ENCODE results near the gene DIPK1A.
A peak's percentile ranks its signal among the peaks of the same experiment; 100 is the strongest.

DIPK1A gene

DNA sequence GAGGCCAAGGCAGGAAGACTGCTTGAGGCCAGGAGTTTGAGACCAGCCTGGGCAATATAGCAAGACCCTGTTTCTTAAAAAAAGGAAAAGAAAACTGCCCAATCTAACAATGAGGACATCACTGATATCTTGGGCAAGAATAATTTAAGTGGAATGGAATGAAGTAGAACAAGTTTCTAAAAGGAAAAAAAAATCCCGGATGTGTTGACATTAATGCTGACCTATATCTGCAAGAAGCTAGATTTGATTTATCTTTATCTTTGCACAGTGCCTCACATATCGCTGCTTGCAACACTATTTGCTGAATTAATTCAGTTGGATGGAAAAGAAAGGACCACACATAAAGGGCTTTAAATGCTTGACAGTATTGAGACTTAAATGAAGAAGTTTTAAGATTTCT, 27.8 kb downstream of the DIPK1A start:
- Histone ChIP-seq H3K27me3 (ENCODE audit: insufficient read depth, low read length, poor library complexity) (no peaks in the 10 kb centered on the region), H3K4me3 (ENCODE audit: low read depth in 1 of 2, low read length in 2 of 2) (no peak overlapping the region), H3K27ac (ENCODE audit: low read length) (no peak overlapping the region), H3K36me3 (ENCODE audit: insufficient read depth, low read length) (no peaks in the 10 kb centered on the region), H3K9ac (ENCODE audit: low read depth, low read length) (no peak overlapping the region), H2AFZ (ENCODE audit: low read depth, low read length) (no peak overlapping the region), H3K9me3 (ENCODE audit: insufficient read depth, low read length, severe bottlenecking) (no peaks in the 10 kb centered on the region), H3K79me2 (ENCODE audit: insufficient read depth, low read length) (peaks cover 80% of the 10 kb centered on the region), H3K4me1 (ENCODE audit: insufficient read depth, low read length) (no peaks in the 10 kb centered on the region), H3K4me2 (ENCODE audit: insufficient read depth, low read length) (no peak overlapping the region), H4K20me1 (ENCODE audit: insufficient read depth, low read length) (0 out of 2 replicates have a peak, but pooled peaks cover 6% of the 10 kb centered on the region)
- DNase-seq (no peak), ATAC-seq (ENCODE audit: insufficient read depth, low read depth) (no peak)
- no peak for TF ChIP-seq EZH2 (IDR thresholded peaks at IDR 0.05; ENCODE audit: borderline replicate concordance, low read depth, low read length, severe bottlenecking)
- TF ChIP-seq, protein P1, sequence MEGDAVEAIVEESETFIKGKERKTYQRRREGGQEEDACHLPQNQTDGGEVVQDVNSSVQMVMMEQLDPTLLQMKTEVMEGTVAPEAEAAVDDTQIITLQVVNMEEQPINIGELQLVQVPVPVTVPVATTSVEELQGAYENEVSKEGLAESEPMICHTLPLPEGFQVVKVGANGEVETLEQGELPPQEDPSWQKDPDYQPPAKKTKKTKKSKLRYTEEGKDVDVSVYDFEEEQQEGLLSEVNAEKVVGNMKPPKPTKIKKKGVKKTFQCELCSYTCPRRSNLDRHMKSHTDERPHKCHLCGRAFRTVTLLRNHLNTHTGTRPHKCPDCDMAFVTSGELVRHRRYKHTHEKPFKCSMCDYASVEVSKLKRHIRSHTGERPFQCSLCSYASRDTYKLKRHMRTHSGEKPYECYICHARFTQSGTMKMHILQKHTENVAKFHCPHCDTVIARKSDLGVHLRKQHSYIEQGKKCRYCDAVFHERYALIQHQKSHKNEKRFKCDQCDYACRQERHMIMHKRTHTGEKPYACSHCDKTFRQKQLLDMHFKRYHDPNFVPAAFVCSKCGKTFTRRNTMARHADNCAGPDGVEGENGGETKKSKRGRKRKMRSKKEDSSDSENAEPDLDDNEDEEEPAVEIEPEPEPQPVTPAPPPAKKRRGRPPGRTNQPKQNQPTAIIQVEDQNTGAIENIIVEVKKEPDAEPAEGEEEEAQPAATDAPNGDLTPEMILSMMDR (IDR thresholded peaks at IDR 0.05; ENCODE audit: borderline replicate concordance, extremely low read depth, low read length, poor library complexity, severe bottlenecking): no peak

DNA sequence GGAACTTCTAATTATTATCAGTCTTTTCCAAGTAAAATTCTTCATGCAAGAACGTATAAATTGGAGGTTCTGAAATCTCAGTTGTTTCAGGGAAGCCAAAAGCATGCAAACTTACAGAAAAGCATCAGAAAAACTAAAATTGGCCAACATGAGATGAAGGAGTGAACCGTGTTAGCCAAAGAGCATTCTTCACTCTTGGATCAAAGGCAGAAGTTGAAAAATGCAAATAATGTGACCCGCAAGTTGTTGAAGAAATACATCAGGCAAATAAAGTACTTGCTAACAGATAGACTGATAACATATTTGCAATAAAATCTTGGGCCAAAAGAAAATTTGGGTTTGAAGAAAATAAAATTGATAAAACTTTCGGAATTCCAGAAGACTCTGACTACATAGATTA, 29.6 kb downstream of the DIPK1A start:
- no peak for TF ChIP-seq EZH2 (IDR thresholded peaks at IDR 0.05; ENCODE audit: borderline replicate concordance, low read depth, low read length, severe bottlenecking)
- TF ChIP-seq, protein P1 (IDR thresholded peaks at IDR 0.05; ENCODE audit: borderline replicate concordance, extremely low read depth, low read length, poor library complexity, severe bottlenecking): no peak
- no peak overlapping the region for H3K27ac ChIP-seq (ENCODE audit: low read length)
- no peak overlapping the region for H3K9ac ChIP-seq (ENCODE audit: low read depth, low read length)
- H2AFZ ChIP-seq (ENCODE audit: low read depth, low read length): no peak overlapping the region
- H3K79me2 ChIP-seq (ENCODE audit: insufficient read depth, low read length): peaks cover 75% of the 10 kb centered on the region
- no peaks in the 10 kb centered on the region for H3K4me1 ChIP-seq (ENCODE audit: insufficient read depth, low read length)
- H3K4me3 ChIP-seq (ENCODE audit: low read depth in 1 of 2, low read length in 2 of 2): no peak overlapping the region
- no peaks in the 10 kb centered on the region for H3K9me3 ChIP-seq (ENCODE audit: insufficient read depth, low read length, severe bottlenecking)
- no peaks in the 10 kb centered on the region for H3K36me3 ChIP-seq (ENCODE audit: insufficient read depth, low read length)
- ATAC-seq (ENCODE audit: insufficient read depth, low read depth) (no peak), DNase-seq (no peak)
- H3K27me3 ChIP-seq (ENCODE audit: insufficient read depth, low read length, poor library complexity): no peaks in the 10 kb centered on the region
- H3K4me2 ChIP-seq (ENCODE audit: insufficient read depth, low read length): no peak overlapping the region
- H4K20me1 ChIP-seq (ENCODE audit: insufficient read depth, low read length): 0 out of 2 replicates have a peak, but pooled peaks cover 6% of the 10 kb centered on the region

GRCh38 chr1:92929461-92929860, 31.8 kb downstream of the DIPK1A start:
- 0 out of 2 replicates have a peak, but pooled peaks cover under 1% of the 10 kb centered on the region for H4K20me1 ChIP-seq (ENCODE audit: insufficient read depth, low read length)
- no peak overlapping the region for H3K4me3 ChIP-seq (ENCODE audit: low read depth in 1 of 2, low read length in 2 of 2)
- H3K4me1 ChIP-seq (ENCODE audit: insufficient read depth, low read length): no peaks in the 10 kb centered on the region
- H3K27me3 ChIP-seq (ENCODE audit: insufficient read depth, low read length, poor library complexity): no peaks in the 10 kb centered on the region
- no peaks in the 10 kb centered on the region for H3K36me3 ChIP-seq (ENCODE audit: insufficient read depth, low read length)
- no peak overlapping the region for H3K4me2 ChIP-seq (ENCODE audit: insufficient read depth, low read length)
- no peak for TF ChIP-seq EZH2 (IDR thresholded peaks at IDR 0.05; ENCODE audit: borderline replicate concordance, low read depth, low read length, severe bottlenecking)
- TF ChIP-seq, protein P1 (IDR thresholded peaks at IDR 0.05; ENCODE audit: borderline replicate concordance, extremely low read depth, low read length, poor library complexity, severe bottlenecking): no peak
- no peak overlapping the region for H3K9ac ChIP-seq (ENCODE audit: low read depth, low read length)
- H3K79me2 ChIP-seq (ENCODE audit: insufficient read depth, low read length): peaks cover 59% of the 10 kb centered on the region
- DNase-seq (no peak), ATAC-seq (ENCODE audit: insufficient read depth, low read depth) (no peak)
- no peak overlapping the region for H2AFZ ChIP-seq (ENCODE audit: low read depth, low read length)
- no peak overlapping the region for H3K27ac ChIP-seq (ENCODE audit: low read length)
- H3K9me3 ChIP-seq (ENCODE audit: insufficient read depth, low read length, severe bottlenecking): no peaks in the 10 kb centered on the region

- DNase-seq (no peak), ATAC-seq (ENCODE audit: insufficient read depth, low read depth) (peak; percentile 65; the same call in 2 of the 3 replicates)
- no peaks in the 10 kb centered on the region for H3K4me1 ChIP-seq (ENCODE audit: insufficient read depth, low read length)
- no peak overlapping the region for H3K9ac ChIP-seq (ENCODE audit: low read depth, low read length)
- H3K79me2 ChIP-seq (ENCODE audit: insufficient read depth, low read length): peaks cover 54% of the 10 kb centered on the region
- no peak for TF ChIP-seq EZH2 (IDR thresholded peaks at IDR 0.05; ENCODE audit: borderline replicate concordance, low read depth, low read length, severe bottlenecking)
- TF ChIP-seq, protein P1 (IDR thresholded peaks at IDR 0.05; ENCODE audit: borderline replicate concordance, extremely low read depth, low read length, poor library complexity, severe bottlenecking): peak; percentile 11
- no peaks in the 10 kb centered on the region for H3K36me3 ChIP-seq (ENCODE audit: insufficient read depth, low read length)
- H4K20me1 ChIP-seq (ENCODE audit: insufficient read depth, low read length): no peaks in the 10 kb centered on the region
- H2AFZ ChIP-seq (ENCODE audit: low read depth, low read length): no peak overlapping the region
- H3K27me3 ChIP-seq (ENCODE audit: insufficient read depth, low read length, poor library complexity): no peaks in the 10 kb centered on the region
- H3K4me2 ChIP-seq (ENCODE audit: insufficient read depth, low read length): no peak overlapping the region
- H3K4me3 ChIP-seq (ENCODE audit: low read depth in 1 of 2, low read length in 2 of 2): no peak overlapping the region
- no peak overlapping the region for H3K27ac ChIP-seq (ENCODE audit: low read length)
- no peaks in the 10 kb centered on the region for H3K9me3 ChIP-seq (ENCODE audit: insufficient read depth, low read length, severe bottlenecking)
Measured at GRCh38 chr1:92927870-92928269, 33.4 kb downstream of the DIPK1A start.

Measured in DND-41 (cell line).